HepG2 (cell line): ENCODE measurements around the gene SLC66A3. TPM values are rescaled to one million over a fixed set of nuclear protein-coding genes. Genes with fewer than 3 reads are reported as not detected.

Source experiments
- AGO1 ChIP-seq: fragments of 200-400 bp; formaldehyde crosslinking; IDR thresholded peaks from 2 replicates; pipeline ENCODE4 v1.6.1; 2017; ENCODE audit warnings: mild to moderate bottlenecking, low read depth, low read length, moderate library complexity; ENCODE audit not compliant: poor library complexity, severe bottlenecking
- AHDC1 ChIP-seq: sonication (generic); formaldehyde crosslinking; IDR thresholded peaks from 2 replicates; pipeline ENCODE4 v1.5.1; 2020; ENCODE audit warnings: mild to moderate bottlenecking, missing genetic modification reagents, borderline replicate concordance
- CHD2 ChIP-seq: IDR thresholded peaks from 2 replicates; pipeline ENCODE4 v1.6.1; 2011; ENCODE audit warnings: low read depth, low read length, improper control_type of control experiment
- ETV5 ChIP-seq: IDR thresholded peaks from 2 replicates; pipeline ENCODE4 v1.6.1; 2018; ENCODE audit warnings: missing biosample characterization, missing genetic modification reagents, inconsistent platforms, borderline replicate concordance
- EZH2 ChIP-seq: conservative IDR thresholded peaks from 2 replicates; pipeline ENCODE4 v1.6.1; 2012; ENCODE audit warnings: mild to moderate bottlenecking, low read depth, low read length, moderate library complexity
- FOXA3 ChIP-seq: IDR thresholded peaks from 2 replicates; pipeline ENCODE4 v1.6.1; 2016; ENCODE audit warnings: missing genetic modification reagents, missing compliant biosample characterization
- GATAD1 ChIP-seq: IDR thresholded peaks from 2 replicates; pipeline ENCODE4 v1.6.1; 2016; ENCODE audit warnings: missing genetic modification reagents, missing compliant biosample characterization
- GTF2F1 ChIP-seq: fragments of 150-350 bp; IDR thresholded peaks from 2 replicates; pipeline ENCODE4 v1.6.1; 2014; ENCODE audit warnings: low read length
- MIER3 ChIP-seq: IDR thresholded peaks from 2 replicates; pipeline ENCODE4 v1.6.1; 2016; ENCODE audit warnings: missing compliant biosample characterization, borderline replicate concordance
- NR0B2 ChIP-seq: sonication (generic); formaldehyde crosslinking; IDR thresholded peaks from 2 replicates; pipeline ENCODE4 v1.4.0; 2020; ENCODE audit warnings: mild to moderate bottlenecking, missing genetic modification reagents
- RBM22 ChIP-seq: fragments of 200-400 bp; formaldehyde crosslinking; optimal IDR thresholded peaks from 2 replicates; pipeline ENCODE3; 2017; ENCODE audit warnings: mild to moderate bottlenecking, low read length, moderate library complexity
- SMAD9 ChIP-seq: sonication (generic); formaldehyde crosslinking; IDR thresholded peaks from 2 replicates; pipeline ENCODE4 v1.5.1; 2020; ENCODE audit warnings: mild to moderate bottlenecking, missing genetic modification reagents
- TBX3 ChIP-seq: fragments of 450-650 bp; IDR thresholded peaks from 2 replicates; pipeline ENCODE4 v1.6.1; 2017; ENCODE audit warnings: antibody characterized with exemption, mild to moderate bottlenecking, inconsistent platforms, borderline replicate concordance
- ZNF138 ChIP-seq: sonication (generic); formaldehyde crosslinking; IDR thresholded peaks from 2 replicates; pipeline ENCODE4 v1.5.0; 2020; ENCODE audit warnings: mild to moderate bottlenecking, low read depth, missing genetic modification reagents
- ZNF17 ChIP-seq: sonication (generic); formaldehyde crosslinking; IDR thresholded peaks from 2 replicates; pipeline ENCODE4 v1.5.0; 2020; ENCODE audit warnings: mild to moderate bottlenecking, missing genetic modification reagents
- ZNF281 ChIP-seq: sonication (generic); formaldehyde crosslinking; IDR thresholded peaks from 2 replicates; pipeline ENCODE4 v1.4.0; 2020; ENCODE audit warnings: missing genetic modification reagents, borderline replicate concordance
- ZNF331 ChIP-seq: sonication (generic); formaldehyde crosslinking; IDR thresholded peaks from 2 replicates; pipeline ENCODE4 v1.4.0; 2020; ENCODE audit warnings: missing genetic modification reagents
- ZNF747 ChIP-seq: sonication (generic); formaldehyde crosslinking; IDR thresholded peaks from 2 replicates; pipeline ENCODE4 v1.8.1; 2023; ENCODE audit warnings: missing genetic modification reagents, mild to moderate bottlenecking, borderline replicate concordance
- polyA plus RNA-seq, 8 experiments: library from polyadenylated mRNA; depleted of rRNA in 3 of 8; stranded (reverse) in 7 of 8; unstranded in 1 of 8; fragments of >200 nt; fragmentation: Illumina TruSeq in 4 of 8; extraction: Trizol in 4 of 8; gene quantifications; 2 replicates each; pipeline versions ENCODE4 v1.2.1 to v1.2.3, GENCODE V29; 2011 to 2016; ENCODE audit warnings: low read depth in 4 of 8, missing spikeins in 1 of 8, mixed read lengths in 1 of 8; ENCODE audit not compliant: insufficient read depth in 1 of 8
- total RNA-seq, 5 experiments: library from RNA; depleted of rRNA; stranded (reverse); fragments of >200 nt; fragmentation: Illumina TruSeq; extraction: Trizol; gene quantifications; 2 replicates each; pipeline ENCODE4 v1.2.3, GENCODE V29; 2016; ENCODE audit warnings: low read depth in 1 of 5

SLC66A3 gene
- total and polyA plus RNA-seq, 2 of the 13 experiments (the other 11 are each of a cell fraction or from before 2014, with no cell fraction given) = 2.2 to 3.7 TPM

- TF ChIP-seq EZH2 = no peak
- no peak for TF ChIP-seq TBX3
- TF ChIP-seq ZNF747 (CRISPR knock-in tag) = no peak
- TF ChIP-seq GTF2F1 = no peak
- TF ChIP-seq AHDC1 = no peak
- TF ChIP-seq NR0B2 (CRISPR knock-in tag) = no peak
- no peak for TF ChIP-seq ZNF138 (CRISPR knock-in tag)
- TF ChIP-seq ZNF331 (CRISPR knock-in tag) = no peak
- TF ChIP-seq FOXA3 (CRISPR knock-in tag) = no peak
- TF ChIP-seq ZNF281 (CRISPR knock-in tag) = no peak
- TF ChIP-seq RBM22 = no peak
- no peak for TF ChIP-seq GATAD1 (CRISPR knock-in tag)
- TF ChIP-seq CHD2 = no peak
- no peak for TF ChIP-seq AGO1
- TF ChIP-seq ETV5 = peak; percentile 27; the same call in 1 of the 2 replicates
- TF ChIP-seq ZNF17 (CRISPR knock-in tag) = no peak
- TF ChIP-seq MIER3 (CRISPR knock-in tag) = 0 out of 2 replicates have a peak, but pooled peaks have one; percentile 39
- no peak for TF ChIP-seq SMAD9
Measured at GRCh38 chr2:11123856-11124759, 31.2 kb upstream of the SLC66A3 start (continued).
